CMK (cell line): ENCODE data around the gene NLGN4X.

Source experiments
- DNase-seq: peaks from one replicate; pipeline ENCODE4 v3.0.0-alpha.2; 2010; ENCODE audit warnings: low read depth

NLGN4X gene

DNA sequence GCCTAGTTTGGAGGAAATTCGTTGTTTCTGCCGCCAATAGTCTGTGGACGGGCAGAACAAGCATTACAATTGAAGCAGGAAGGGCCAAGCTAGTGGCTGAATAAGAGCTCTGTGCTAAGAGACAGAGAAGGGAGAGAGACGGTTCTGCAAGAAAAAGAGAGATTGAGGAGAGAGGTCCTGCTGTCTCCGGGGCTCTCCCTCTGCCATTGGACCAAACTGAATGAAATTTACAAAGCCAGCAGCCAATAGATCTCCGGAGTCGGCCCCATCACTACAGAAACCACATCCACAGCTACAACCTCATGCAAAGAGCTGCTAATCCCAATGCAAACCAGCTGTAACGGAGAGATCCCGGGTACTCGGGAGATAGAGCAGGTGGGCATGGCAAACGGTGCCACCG is at the start of gene NLGN4X:
Gene NLGN4X, minus strand, starts transcription at position 148 of the 400 bp plus-strand sequence. CDS start 77,401 bp downstream, outside the sequence.
- DNase-seq, result no peak

DNA sequence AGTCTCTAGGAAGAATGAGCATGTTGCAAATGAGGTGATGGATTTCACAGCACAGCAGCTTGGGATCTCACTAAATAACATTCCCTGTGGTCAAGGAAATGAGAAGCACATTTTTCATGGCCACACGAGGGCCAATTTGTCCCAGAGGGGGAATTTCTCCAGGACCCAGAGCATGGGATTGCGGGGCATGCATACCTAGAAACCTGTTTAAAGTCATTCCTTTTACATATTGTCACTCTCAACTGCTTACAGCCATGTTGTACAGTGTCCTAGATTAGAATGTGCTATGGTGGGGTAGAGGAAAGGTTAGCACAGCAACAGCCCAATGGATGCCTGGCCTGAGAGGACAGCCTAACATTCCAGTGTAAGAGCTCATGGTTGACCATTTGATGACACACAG is 37.4 kb upstream of the NLGN4X start:
- DNase-seq, result no peak

DNA sequence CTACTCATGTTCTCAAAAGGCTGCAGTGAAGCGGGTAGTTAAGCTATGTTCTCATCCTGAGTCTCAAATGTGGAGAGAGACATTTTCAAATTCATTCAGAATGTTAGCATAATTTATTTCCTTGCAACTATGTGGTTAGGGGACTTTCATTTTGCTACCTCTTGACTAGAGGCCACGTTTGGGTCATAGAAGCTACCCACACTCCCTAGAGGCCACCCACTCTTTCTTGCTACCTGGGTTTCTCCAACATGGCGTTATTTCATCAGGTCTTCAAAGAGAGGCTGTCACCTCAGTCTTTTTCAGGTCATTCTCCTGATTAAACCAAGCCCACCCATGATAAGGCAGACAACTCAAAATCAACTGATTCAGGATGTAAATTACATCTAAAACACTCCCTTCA is 34.3 kb upstream of the NLGN4X start:
- no peak for DNase-seq

DNA sequence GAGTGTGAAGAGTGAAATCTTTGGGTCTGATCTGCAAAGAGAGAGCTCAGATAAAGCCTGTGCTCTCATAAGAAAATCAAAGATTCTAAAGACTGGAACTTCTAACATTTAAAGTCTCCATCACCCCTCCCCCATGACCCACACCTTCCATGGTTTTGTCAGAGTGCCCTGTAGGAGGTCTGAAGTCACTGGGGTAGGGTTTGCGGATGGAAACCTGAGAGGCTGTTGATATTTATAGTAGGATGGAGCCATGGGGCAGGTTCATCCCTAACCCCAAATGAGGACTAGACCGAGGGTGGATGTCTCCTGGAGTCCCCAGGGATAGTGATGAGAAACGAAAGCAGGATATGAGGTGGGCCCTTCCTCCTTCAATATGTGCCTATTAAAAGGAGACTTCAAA is 28.4 kb upstream of the NLGN4X start:
- no peak for DNase-seq

DNA sequence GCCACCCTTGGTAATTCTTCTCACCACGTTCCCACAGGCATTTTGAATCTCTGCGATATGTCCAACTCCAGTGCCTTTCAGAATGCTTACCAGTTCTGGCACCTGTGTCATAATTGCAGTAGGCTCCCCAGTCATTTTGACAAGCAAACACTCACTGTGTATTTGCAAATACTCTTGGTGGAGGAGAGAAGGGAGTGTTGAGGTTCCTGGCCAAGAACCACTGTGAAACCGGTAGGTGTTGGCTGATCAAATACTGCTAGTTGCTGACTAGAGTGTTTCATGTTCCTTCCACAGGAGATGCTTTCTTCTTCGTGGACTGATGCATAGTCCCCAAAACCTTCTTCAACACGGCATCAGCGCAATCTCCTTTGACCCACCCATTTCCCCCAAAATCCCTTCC is 16.0 kb upstream of the NLGN4X start:
- DNase-seq, result no peak

DNA sequence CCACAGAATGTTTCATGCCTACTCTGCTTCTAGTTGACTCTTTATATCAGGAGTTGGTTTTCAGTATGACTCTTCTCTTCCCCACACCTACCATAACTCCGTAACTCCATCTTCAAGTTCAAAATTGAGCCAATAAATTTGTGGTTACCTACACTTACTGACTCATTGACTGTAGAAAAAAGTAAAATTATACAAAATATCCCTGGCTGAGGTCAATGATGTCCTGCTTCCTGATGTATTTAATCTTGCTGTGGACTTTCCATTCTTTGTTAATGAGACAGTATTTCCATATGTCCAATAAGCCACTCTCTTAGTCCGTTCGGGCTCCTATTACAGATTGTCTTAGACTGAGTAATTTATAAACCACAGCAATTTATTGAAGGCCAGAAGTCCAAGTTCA is 9.9 kb upstream of the NLGN4X start:
- no peak for DNase-seq

DNA sequence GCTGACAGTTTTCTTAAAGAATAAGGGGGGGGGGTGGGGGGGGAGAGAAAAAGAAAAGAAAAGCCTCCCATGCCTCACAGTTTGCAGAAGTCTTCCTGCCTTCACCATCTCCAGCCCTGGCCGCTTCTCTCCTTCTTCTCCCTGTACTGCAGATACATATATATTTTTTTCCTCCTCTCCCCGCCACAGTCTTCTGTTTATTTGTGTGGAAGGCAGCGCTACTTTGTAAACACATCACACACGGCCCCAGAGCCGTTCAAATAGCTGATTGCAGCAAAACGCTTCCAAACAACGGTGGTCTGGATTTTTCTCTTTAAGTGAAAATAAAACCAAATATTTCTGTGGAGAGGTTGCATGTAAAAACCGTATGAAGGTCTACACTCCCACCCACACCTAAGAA is 732 bp downstream of the NLGN4X start:
- no peak for DNase-seq

DNA sequence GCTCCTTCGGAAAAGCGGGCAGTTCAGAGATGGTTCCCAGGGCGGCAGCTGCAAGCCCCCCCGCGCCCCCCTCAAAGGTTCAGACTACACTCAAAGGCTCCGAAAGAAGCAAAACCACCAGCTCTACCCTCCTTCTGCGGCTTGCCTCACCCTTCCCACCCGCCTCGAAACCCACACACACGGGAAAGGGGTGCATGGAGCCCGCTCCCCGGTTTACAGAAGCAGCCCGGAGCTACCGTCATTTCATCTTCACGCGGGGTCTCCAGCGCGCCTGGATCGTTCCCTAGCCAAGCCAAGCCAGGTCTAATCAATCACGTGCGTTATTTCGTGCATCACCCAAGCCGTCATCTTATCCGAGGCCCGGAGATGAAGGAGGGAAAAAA is 1.2 kb downstream of the NLGN4X start:
- DNase-seq, result no peak

DNA sequence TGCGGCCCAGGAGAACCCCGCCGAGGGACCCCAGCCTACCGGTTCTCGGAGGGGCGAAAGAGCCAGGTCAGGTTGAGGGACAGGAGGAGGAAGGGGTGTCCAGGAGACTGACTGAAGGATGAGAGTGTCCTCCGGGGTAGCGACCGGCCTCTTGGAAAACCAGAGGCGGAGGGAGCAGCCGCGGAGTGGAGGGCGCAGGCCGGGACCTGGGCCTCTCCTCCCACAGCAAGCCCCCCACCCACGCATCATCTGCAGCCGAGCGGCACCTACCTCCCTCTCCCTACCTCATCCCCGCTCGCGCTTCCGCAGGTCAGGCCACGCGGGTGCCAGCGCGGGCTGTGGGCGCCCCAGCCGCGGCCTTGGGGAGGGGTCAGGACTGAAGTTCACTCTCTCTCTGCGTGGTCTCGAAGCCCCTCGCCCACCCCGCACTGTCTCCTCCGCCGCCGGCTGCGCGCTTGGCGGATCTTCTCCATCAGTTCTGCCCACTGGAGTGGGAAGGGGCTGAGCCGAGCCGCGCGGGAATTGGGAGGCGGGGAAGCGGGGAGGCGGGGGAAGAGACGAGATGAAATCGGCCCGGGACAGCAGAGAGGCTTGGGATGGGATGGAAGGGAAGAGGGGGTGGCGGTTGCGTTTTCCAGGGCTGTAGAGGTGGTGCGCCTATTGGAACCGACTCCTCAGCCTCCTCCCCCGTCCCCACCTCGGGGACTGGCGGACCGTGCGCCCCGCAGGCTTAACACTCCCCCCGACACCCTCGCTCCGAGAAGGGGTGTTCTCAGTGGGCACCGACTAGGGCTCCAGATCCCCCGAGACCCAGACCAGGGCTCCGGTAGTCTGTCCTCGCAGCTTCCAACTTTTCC is 1.8 kb downstream of the NLGN4X start:
- DNase-seq, result no peak

DNA sequence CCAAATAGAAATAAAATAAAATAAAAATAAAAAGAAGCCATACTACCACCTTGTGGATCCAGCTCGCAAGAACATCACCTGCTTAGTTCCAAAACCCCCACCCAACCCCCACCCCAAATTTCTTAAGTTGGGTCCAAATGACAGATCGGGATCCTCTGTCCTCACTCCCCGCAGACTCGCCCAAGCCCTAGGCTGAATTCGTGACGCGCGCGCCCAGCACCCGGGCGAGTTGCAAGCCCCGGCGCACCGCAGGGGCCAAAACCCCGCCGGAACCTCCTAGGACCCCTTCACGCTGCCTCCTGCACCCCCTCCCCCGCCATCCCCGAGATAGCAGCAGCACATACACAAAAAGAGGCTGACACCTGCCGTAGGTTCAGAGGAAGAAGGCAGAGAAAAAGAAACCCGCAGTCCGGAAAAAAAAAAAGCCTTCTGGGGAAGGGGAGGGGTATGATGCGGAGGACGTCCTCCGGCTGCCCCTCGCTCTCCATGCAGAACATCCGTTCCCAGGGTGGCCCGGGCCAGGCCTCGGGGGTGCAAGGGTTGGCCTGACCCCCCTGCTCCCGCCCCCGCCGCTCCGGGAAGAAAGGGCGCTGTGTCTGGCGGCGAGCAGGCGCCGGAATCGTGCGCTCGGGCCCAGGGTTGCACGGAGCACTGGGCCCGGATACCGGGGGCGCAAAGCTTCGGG is 2.6 kb downstream of the NLGN4X start:
- DNase-seq, result no peak

DNA sequence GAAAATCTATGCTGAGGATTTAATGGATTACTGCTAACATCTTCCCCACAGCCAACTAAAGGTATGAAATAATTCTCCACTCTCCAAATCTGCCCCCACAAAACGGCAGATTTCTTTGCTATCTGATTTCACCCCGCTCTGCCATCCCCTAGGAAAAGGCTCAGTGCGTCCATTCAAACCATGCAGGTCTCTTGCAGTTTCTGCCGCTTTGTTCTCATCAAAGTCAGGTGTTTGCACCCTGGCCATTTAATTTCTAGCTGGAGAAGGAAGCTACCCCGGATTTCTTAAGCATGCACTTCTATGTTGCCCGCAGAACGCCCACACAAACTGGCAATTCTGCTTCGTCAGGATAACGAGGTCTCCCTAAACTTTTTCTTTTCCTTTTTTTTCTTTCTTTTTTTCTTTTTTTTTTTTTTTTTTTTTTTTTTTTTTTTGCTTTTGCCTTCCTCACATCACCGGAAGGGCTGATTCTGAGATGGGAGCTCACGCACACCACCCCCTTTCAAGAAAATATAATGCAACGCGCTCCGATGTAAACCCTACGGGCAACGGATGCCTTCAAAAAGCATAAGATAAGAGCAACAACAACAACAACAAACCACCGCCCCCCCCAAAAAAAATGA is 3.3 kb downstream of the NLGN4X start:
- DNase-seq, result no peak

DNA sequence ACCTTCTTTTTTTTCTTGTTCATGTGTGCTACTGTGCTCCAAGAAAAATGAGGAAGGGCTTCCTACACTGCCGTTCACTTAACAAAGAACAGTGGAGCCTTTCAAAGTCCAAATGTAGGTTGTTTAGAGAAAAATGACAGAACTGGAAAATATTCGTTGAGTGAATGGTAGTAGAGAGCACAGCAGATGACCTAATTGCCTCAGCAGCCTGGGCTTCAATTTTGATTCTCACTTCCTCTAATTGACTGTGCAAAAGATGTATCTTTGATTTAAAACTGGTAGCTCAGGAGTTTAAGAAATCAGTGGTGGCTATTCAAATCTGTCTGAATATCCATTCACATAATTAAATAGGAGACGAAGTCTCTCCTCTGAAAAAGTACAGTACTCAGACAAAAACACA is 5.2 kb downstream of the NLGN4X start:
- DNase-seq, result no peak

DNA sequence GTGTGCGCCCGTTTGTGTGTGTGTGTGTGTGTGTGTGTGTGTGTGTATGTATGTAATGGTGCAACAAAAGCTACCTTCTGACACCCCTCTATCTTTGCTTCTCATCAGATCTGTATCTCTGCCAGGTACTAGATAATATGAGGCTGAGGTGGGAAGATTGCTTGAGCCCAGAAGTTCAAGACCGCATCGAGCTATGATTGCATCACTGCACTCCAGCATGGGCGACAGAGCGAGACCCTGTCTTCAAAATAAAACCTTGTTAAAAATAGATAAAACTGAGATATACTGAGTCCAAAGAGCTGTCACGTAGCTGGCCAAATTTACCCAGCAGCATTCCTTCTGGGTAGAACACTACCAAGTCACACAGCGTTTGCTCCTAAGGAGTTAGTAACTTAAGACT is 18.4 kb downstream of the NLGN4X start:
- no peak for DNase-seq

DNA sequence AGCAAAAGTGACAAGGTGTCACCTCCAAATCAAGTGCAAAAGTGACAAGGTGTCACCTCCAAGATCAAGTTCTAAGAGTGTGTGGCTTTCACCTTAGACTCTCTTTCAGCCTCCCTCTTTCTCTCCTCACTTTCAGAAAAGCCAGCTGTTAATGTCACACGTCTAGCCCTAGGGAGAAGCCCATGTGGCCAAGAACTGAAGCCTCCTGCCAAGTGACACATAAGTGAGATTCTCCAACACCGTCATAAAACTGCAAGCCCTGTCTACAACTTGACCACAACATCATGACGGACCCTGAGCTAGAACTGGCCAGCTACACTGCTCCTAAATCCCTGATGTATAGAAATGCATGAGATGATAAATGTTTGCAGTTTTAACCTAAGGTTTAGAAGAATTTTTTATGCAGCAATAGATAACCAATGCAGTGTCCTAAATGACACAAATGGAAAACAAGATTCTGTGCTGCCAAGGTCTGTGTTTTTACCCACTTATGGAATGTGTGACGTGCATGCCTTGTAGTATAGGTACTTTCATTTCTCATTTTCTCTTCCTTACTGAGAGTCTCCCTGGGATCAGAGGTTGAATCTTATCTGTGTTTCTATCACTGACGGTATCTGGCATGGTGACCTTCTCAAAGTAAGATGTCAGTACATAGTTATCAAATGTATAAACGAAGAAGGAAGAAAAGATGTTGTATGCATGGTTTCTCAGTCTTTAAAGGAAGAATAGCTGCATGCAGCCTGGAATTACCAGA is 25.0 kb downstream of the NLGN4X start:
- DNase-seq, result no peak

DNA sequence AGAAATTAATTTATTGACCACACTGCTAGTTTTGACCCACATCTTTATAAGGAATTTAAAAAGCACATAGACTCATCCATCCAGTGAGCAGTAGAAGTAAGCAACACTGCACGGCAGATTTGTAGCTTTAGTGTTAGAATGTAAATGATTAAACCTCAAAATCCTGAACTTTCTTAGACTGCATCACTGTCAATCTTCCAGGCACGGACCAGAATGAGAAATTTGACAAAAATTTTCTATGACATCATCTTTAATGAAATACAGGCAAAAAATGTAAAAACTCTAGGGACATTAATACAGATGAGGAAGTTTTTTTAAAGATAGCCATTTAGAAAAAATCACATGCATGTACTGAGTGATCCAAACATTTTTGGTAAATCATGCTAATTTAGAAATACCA is 29.2 kb downstream of the NLGN4X start:
- no peak for DNase-seq

DNA sequence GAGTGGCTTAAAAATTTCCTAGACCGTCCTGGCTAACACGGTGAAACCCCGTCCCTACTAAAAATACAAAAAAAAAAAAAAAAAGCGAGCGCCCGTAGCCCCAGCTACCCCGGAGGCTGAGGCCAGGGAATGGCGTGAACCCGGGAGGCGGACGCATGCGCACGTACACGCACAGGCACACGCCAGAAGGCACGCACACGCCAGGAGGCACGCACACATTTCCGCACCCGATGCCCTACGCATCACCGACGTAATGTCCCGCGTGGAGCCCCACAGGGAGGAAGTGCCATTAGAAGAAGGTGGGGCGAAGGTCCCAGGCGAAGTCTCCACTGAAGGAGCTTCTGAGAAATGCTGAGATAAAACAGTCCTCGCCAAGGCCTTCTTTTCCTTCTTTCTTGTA is 41.4 kb downstream of the NLGN4X start:
- no peak for DNase-seq

DNA sequence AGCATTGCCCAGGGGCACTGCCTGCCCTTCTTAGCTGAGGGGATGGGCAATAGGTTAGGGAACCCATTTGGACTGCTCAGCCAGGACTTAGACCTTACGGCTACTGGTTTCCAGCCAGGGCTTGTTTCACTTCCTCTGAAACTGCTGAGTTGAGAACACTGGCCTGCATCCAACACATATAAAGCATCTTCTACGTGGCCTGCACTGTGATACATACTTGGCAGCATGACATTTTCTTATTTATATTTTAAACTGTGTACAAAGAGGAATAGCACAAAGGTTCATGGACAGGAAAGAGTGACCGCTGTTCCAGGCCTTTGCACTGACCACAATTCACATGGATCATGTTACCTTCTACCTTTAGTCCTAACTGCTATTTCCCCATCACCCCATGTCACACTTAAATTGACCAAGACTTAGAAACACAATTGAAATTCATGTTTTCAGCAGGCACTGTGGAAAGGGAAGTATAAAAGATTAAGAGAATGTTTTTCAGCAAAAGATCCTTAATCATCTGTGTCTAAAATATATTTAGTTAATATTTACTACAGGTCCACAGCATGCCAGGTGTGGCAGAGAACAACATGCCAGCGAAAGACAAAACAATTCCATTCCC is 43.7 kb downstream of the NLGN4X start:
- DNase-seq, result no peak

DNA sequence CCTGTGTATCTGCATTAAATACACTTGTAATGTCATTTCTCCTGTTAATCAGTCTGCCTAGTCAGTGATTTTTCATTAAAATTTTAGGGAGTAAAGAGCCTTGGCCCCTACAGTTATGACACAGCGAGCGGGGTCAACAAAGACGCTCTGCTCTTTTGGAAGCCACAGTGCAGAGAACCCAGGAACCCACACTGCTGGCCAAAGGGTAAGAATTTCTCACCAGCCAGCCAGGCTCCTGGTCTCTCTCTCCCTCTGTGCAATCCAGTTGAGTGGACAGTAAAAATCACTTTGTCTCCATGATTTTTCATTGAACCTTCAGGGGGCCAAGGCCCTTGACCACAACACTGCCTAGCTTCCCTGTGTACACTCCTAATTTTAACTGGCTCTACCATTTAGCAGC is 52.8 kb downstream of the NLGN4X start:
- no peak for DNase-seq

DNA sequence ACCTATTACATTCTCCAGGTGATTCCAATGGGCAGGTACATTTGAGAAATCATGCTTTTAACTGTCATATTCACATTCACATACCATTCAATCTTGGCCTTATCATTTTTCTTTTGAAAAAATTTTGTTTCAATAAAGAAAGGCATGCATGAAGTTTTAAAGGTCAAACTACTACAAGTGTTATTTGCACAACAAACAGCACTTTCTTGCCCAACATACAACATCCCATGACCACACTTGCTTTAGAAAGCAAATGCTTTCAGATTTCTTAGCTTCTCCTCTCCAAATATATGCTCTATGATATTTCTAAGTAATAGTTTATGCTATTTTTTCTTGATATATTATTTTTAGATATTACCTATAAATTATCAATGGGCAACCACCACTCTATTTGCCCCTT is 58.2 kb downstream of the NLGN4X start:
- no peak for DNase-seq

DNA sequence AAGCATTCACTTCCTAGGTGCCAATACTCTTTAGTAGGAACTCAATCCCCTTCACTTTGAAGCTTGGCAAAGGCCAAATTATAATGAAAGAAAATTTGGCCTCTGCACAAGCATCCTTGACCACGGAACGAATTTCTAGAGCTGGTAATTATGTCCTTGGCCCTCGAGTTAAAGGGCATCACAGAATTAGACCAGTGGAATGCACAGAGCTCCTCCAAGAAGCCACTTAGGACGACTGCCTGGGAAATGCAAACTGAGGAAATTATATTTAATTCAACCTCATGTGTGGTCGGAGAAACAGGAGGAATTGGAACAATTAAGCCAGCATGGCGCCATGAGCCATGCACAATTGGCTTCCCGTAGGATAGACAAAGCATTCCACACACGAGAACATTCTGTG is 59.3 kb downstream of the NLGN4X start:
- no peak for DNase-seq

DNA sequence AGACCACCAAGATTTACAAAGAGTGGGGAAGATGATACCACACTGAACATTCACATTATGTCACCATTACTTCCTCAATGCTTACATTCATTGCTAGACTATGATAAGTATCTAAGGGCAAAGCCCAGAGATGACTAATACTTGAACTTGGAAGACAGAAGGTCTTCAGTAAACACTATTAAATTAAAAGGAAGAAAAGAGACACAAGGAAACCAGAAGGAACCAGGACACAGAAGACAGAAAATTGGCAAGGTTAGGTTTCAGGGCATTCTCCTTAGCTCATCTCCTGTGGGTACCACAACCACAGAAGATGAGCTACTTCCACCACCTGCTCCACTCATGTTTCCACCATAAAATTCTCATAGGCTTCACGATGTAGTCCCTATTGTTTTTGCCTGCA is 64.9 kb downstream of the NLGN4X start:
- DNase-seq, result no peak

DNA sequence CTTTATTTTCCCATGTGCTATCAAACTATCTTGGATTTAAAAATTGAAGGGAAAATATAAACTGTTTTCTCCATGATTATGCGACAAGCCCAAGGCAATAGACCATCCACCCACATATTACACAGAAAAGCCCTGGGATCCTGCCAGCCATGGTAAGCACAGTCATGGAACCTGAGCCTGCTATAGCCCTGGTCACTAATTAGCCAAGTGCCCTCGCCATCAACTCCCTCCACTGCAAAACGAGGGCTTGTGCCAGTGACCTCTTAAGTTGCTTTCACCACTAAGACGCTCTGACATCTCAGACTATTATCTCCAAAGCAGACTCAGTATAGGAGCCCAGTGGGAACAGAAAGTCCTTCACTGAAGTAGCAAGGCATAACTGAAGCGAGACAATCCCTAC is 69.2 kb downstream of the NLGN4X start:
- DNase-seq, result no peak
